GM12875 (cell line): ENCODE measurements around the gene NABP2.

Source experiments
- H3K4me3 ChIP-seq: one replicate; pipeline ENCODE4 v1.5.1; 2011; ENCODE audit warnings: low read depth, low read length, control low read depth
- TF ChIP-seq, protein P1 (sequence below): IDR thresholded peaks from 2 replicates; pipeline ENCODE4 v1.5.1; 2011; ENCODE audit warnings: low read depth, mild to moderate bottlenecking, control low read depth, inconsistent platforms, low read length, moderate library complexity, borderline replicate concordance; ENCODE audit not compliant: insufficient read depth

Gene NABP2

DNA sequence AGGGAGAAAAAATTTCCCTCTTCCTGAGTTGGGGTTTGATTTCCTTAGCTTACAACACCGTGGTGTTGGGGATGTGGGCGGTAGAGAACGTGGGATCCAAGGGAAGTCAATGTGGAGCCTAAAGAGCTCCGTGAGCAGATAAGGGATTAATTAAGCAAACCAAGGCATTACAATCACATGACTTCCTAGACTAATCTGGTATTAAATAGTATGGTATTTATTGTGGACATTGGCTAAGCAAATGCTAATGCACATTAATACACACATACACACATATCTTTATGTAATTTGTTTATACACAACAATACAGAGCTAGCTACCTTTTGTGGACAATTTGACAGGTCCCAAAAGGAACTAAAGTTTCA is 1.6 kb upstream of the NABP2 start:
- TF ChIP-seq, protein P1, sequence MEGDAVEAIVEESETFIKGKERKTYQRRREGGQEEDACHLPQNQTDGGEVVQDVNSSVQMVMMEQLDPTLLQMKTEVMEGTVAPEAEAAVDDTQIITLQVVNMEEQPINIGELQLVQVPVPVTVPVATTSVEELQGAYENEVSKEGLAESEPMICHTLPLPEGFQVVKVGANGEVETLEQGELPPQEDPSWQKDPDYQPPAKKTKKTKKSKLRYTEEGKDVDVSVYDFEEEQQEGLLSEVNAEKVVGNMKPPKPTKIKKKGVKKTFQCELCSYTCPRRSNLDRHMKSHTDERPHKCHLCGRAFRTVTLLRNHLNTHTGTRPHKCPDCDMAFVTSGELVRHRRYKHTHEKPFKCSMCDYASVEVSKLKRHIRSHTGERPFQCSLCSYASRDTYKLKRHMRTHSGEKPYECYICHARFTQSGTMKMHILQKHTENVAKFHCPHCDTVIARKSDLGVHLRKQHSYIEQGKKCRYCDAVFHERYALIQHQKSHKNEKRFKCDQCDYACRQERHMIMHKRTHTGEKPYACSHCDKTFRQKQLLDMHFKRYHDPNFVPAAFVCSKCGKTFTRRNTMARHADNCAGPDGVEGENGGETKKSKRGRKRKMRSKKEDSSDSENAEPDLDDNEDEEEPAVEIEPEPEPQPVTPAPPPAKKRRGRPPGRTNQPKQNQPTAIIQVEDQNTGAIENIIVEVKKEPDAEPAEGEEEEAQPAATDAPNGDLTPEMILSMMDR, result no peak
- peak overlapping the region; percentile 97 for H3K4me3 ChIP-seq

DNA sequence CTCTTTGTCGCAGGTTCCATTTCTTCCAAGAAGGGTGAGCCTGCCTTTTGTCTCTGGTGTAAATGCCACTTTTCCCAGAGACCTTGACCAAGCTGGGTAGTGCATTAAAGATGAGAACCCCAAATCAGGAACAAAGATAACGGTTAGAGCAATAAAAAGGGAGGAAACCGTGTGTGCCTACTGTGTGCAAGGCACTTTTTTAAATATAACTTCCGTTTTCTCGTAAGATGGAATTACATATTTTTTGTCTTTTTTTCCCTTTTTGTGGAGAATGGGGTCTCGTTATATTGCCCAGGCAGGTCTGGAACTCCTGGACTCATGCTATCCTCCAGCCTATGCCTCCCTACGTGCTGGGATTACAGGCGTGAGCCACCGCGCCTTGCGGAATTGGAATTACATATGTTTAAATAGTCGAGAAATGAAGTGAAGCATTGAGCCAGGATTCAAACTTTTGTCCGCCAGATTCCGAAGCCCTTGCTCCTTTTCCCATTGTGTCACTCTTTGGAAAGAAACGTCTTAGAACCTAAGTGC is 506 bp upstream of the NABP2 start:
- no peak overlapping the region for H3K4me3 ChIP-seq
- TF ChIP-seq, protein P1, result no peak

DNA sequence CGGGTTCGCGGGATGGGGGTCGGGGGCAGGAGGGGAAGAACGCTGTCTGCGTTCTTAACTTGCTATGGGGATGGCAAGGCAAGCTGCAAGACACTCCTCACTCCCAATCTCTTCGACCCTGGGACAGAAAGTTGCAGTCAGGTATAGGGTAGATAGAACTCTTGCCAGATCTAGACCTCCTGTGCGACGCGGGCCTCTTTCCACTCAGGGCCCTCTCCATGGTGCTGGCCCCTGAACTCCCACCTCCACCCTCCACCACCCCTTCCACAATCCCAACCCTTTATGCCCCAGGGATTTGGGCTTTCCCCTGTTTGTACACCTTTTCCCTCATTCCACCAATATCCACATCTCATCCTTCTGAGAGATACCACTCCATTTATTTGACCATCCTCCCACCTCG is 812 bp downstream of the NABP2 start:
- TF ChIP-seq, protein P1, result no peak
- H3K4me3 ChIP-seq, result peak overlapping the region; percentile 82

DNA sequence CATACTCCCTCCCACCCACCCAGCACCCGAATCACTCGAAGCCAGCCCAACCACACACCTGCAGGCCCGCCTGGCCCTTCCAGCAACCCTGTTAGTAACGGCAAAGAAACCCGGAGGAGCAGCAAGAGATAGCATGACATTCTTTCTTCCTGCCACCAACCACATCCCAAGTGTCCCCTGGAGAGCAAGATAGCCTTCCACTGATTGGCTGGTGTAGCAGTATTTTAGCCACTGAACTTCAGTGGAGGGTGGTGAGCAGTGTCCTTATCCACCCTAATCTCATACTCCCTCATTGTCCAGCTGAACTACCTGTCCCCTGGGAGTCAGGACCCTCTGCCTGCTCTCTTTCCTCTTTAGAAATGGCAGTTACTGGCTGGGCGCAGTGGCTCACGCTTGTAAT is 4.9 kb downstream of the NABP2 start:
- TF ChIP-seq, protein P1, result no peak

DNA sequence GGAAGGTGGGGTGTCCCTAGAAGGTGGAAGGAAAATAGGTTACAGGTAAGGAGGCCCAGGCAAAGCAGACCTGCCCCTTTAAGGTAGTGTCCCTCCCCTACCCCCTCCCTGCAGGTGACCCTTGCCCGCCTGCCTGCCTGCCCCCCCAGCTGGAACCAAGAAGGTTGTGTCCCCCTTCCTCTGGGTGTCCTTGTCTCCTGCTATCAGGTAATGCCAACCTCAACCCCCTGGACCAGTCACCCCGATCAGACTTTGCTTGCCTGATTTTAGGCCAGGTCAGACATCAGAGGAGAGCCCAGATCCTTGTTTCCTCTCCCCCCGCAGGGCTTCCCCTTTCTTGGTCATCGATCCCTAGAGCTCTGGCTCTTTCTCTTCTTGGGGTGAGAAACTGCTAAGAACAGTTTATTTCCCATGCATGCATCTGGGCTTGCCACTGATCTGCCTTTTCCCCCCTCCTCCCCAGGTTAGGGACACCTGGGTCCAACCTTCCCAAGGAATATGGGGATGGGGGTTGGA is 5.8 kb downstream of the NABP2 start, which contains the start of gene SLC39A5:
Gene SLC39A5, plus strand, starts transcription at position 136 of the 516 bp plus-strand sequence. CDS start 1,224 bp downstream, outside the sequence.
- no peak within 1 kb of the TSS for H3K4me3 ChIP-seq

More for the DNA sequence above, 4.9 kb downstream of the NABP2 start:
- H3K4me3 ChIP-seq, result no peak overlapping the region

DNA sequence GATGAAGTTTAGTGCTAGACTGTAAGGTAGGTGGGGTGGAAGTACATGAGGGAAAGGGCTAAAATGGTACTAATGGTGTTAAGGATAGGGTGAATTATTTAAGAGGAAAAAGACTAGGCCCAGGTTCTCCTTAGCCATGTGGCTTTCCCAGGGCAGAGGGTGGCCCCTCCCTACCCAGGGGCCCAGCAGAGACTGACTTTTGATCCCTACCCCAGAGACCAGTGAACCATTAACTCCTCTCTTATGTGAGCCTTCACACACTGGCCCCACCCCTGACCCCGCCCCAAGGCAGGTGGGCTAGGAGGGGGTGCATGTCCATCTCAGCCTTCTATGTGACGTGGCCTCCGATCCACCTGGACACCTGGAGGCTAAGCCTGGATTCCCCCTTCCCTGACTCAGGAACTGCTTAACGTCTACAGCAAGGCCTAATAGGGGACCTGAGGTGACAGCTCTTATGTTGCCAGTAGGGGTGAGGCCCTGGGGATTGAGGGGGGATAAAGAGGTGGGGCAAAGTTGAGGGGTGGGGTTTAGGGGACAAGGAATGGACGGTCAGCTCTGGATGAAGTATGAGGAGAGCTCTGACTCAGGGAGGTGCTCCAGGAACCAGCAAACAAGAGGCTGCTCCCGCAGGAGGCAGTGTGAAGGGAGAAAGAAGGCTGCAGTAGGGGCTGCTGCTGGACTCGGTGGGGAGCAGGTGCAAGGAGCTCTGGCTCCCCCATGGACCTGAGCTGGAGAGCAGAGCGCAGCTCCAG is 6.5 kb downstream of the NABP2 start:
- TF ChIP-seq, protein P1, result no peak

More for the DNA sequence above, 5.8 kb downstream of the NABP2 start, which contains the start of gene SLC39A5:
- TF ChIP-seq, protein P1, result no peak

DNA sequence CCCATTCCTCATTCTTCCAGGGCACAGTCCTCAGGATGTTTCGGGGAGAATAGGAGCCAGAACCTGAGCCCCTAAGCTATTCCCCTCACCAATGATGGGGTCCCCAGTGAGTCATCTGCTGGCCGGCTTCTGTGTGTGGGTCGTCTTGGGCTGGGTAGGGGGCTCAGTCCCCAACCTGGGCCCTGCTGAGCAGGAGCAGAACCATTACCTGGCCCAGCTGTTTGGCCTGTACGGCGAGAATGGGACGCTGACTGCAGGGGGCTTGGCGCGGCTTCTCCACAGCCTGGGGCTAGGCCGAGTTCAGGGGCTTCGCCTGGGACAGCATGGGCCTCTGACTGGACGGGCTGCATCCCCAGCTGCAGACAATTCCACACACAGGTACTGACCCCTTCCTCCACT is 7.0 kb downstream of the NABP2 start:
- TF ChIP-seq, protein P1, result no peak
- H3K4me3 ChIP-seq, result no peak overlapping the region

More for the DNA sequence above, 6.5 kb downstream of the NABP2 start:
- H3K4me3 ChIP-seq, result no peak overlapping the region
